IMR-90 (cell line): ENCODE results near the gene SERPINA1. TPM values are rescaled to one million over a fixed set of nuclear protein-coding genes. Genes with fewer than 3 reads are reported as not detected.

Experiments
- ATAC-seq: fragments of 200-7000 bp; cut with Tn5 transposase; 2 replicates; pipeline ENCODE4 v1.9.1; 2020; ENCODE audit warnings: low read depth, mild to moderate bottlenecking, moderate library complexity
- BruUV-seq: library from RNA; stranded (reverse); fragments of 400-500 nt; replicated peaks from 2 replicates; lab custom pipeline; 2021; lab: Mats Ljungman, UMichigan
- CTCF ChIA-PET: fragments of 300-600 bp; formaldehyde crosslinking; extraction: SDS; loops from one replicate; lab custom pipeline; 2021; ENCODE audit warnings: antibody characterized with exemption; lab: Yijun Ruan, JAX
- POLR2A ChIA-PET: fragments of 300-600 bp; sonication (Branson Sonifier 250); formaldehyde crosslinking; loops from one replicate; lab custom pipeline; 2022; ENCODE audit warnings: antibody characterized with exemption; ENCODE audit not compliant: unreplicated experiment; lab: Charles Lee
- DNase-seq: peaks from one replicate; pipeline ENCODE4 v3.0.0; 2013
- H2AFZ ChIP-seq: replicated peaks from 2 replicates; pipeline ENCODE3; 2013; ENCODE audit warnings: low read length, mild to moderate bottlenecking; ENCODE audit not compliant: poor library complexity
- H2AK5ac ChIP-seq: 2 replicates; pipeline ENCODE4 v1.6.1; 2013; ENCODE audit warnings: low read depth, low read length, inconsistent platforms
- H2AK9ac ChIP-seq: replicated peaks from 2 replicates; pipeline ENCODE3; 2013; ENCODE audit warnings: mild to moderate bottlenecking, low read depth, low read length, moderate library complexity; ENCODE audit not compliant: poor library complexity
- H2BK120ac ChIP-seq: 2 replicates; pipeline ENCODE4 v1.6.1; 2013; ENCODE audit warnings: low read depth, low read length, inconsistent platforms
- H2BK15ac ChIP-seq: 3 replicates; pipeline ENCODE4 v1.6.1; 2013; ENCODE audit warnings: low read depth, low read length, inconsistent platforms
- H2BK20ac ChIP-seq: 2 replicates; pipeline ENCODE4 v1.6.1; 2013; ENCODE audit warnings: low read depth, mild to moderate bottlenecking, inconsistent platforms, low read length, moderate library complexity
- H2BK5ac ChIP-seq: 2 replicates; pipeline ENCODE4 v1.6.1; 2013; ENCODE audit warnings: mild to moderate bottlenecking, low read depth, low read length, inconsistent platforms; ENCODE audit not compliant: poor library complexity, severe bottlenecking
- H3K14ac ChIP-seq: replicated peaks from 2 replicates; pipeline ENCODE4 v1.6.1; 2013; ENCODE audit warnings: low read depth, low read length, inconsistent platforms
- H3K18ac ChIP-seq: 2 replicates; pipeline ENCODE4 v1.6.1; 2013; ENCODE audit warnings: low read depth, low read length, control low read depth
- H3K23ac ChIP-seq: 2 replicates; pipeline ENCODE4 v1.6.1; 2013; ENCODE audit warnings: low read depth, low read length, inconsistent platforms
- H3K27ac ChIP-seq: 2 replicates; pipeline ENCODE4 v1.5.1; 2013; ENCODE audit warnings: mild to moderate bottlenecking, control low read depth, low read length; ENCODE audit not compliant: insufficient read depth
- H3K27me3 ChIP-seq: 2 replicates; pipeline ENCODE4 v1.6.1; 2013; ENCODE audit warnings: low read length; ENCODE audit not compliant: control insufficient read depth, insufficient read depth
- H3K36me3 ChIP-seq: 2 replicates; pipeline ENCODE4 v1.6.1; 2013; ENCODE audit warnings: low read length, mixed read lengths; ENCODE audit not compliant: control insufficient read depth, insufficient read depth
- H3K4ac ChIP-seq: 2 replicates; pipeline ENCODE4 v1.6.1; 2013; ENCODE audit warnings: low read depth, low read length, inconsistent platforms
- H3K4me1 ChIP-seq: 2 replicates; pipeline ENCODE4 v1.6.1; 2013; ENCODE audit warnings: low read length, mixed read lengths; ENCODE audit not compliant: control insufficient read depth, insufficient read depth
- H3K4me2 ChIP-seq: 2 replicates; pipeline ENCODE4 v1.6.1; 2013; ENCODE audit warnings: low read depth, mild to moderate bottlenecking, control low read depth, low read length, moderate library complexity
- H3K4me3 ChIP-seq: 2 replicates; pipeline ENCODE4 v1.5.1; 2013; ENCODE audit warnings: low read depth, mild to moderate bottlenecking, control low read depth, low read length, moderate library complexity; ENCODE audit not compliant: insufficient read depth
- H3K56ac ChIP-seq: 2 replicates; pipeline ENCODE4 v1.6.1; 2013; ENCODE audit warnings: low read length, inconsistent platforms; ENCODE audit not compliant: insufficient read depth; ENCODE audit errors: extremely low read depth
- H3K79me1 ChIP-seq, 2 experiments: 2 replicates each; pipeline ENCODE4 v1.6.1; 2013; ENCODE audit warnings: low read length in 2 of 2, inconsistent platforms in 1 of 2, low read depth in 1 of 2
- H3K9ac ChIP-seq: 2 replicates; pipeline ENCODE4 v1.6.1; 2013; ENCODE audit warnings: low read depth, low read length, control low read depth
- H3K9me1 ChIP-seq: 2 replicates; pipeline ENCODE4 v1.6.1; 2013; ENCODE audit warnings: low read length, inconsistent platforms; ENCODE audit not compliant: insufficient read depth
- H3K9me3 ChIP-seq: 2 replicates; pipeline ENCODE4 v1.6.1; 2013; ENCODE audit warnings: low read length; ENCODE audit not compliant: control insufficient read depth, insufficient read depth
- H4K20me1 ChIP-seq: 2 replicates; pipeline ENCODE4 v1.6.1; 2013; ENCODE audit warnings: low read length, inconsistent platforms; ENCODE audit not compliant: insufficient read depth
- H4K5ac ChIP-seq: 2 replicates; pipeline ENCODE4 v1.6.1; 2013; ENCODE audit warnings: mild to moderate bottlenecking, low read depth, low read length, control low read depth
- H4K8ac ChIP-seq, 2 experiments: 2 replicates each; pipeline ENCODE4 v1.6.1; 2013; ENCODE audit warnings: low read depth in 2 of 2, low read length in 2 of 2, control low read depth in 1 of 2, inconsistent platforms in 1 of 2
- H4K91ac ChIP-seq: 2 replicates; pipeline ENCODE4 v1.6.1; 2013; ENCODE audit warnings: low read depth, low read length, inconsistent platforms; ENCODE audit not compliant: insufficient read depth
- CEBPB ChIP-seq: IDR thresholded peaks from 2 replicates; pipeline ENCODE4 v1.6.1; 2012; ENCODE audit warnings: low read depth, low read length, improper control_type of control experiment
- CTCF ChIP-seq: conservative IDR thresholded peaks from 2 replicates; pipeline ENCODE4 v1.5.1; 2012; ENCODE audit warnings: mild to moderate bottlenecking, low read depth, low read length, improper control_type of control experiment
- RFX5 ChIP-seq: IDR thresholded peaks from 2 replicates; pipeline ENCODE4 v1.8.0; 2012; ENCODE audit warnings: low read depth, mild to moderate bottlenecking, low read length, moderate library complexity
- USF2 ChIP-seq: fragments of 150-350 bp; IDR thresholded peaks from 2 replicates; pipeline ENCODE4 v1.6.1; 2017; ENCODE audit warnings: mild to moderate bottlenecking, antibody characterized with exemption, low read length, low read depth
- WGBS, 2 experiments: methylation state at CpG; one replicate each; pipeline versions ENCODE4 v1.1.5 to v1.1.7; 2013; ENCODE audit warnings: missing lambda C conversion rate in 2 of 2; ENCODE audit not compliant: insufficient read length in 1 of 2; ENCODE audit errors: extremely low coverage in 2 of 2; 5-methylcytosine and 5-hydroxymethylcytosine counted together
- dilution Hi-C: fragments of 300-500 bp; cut with HindIII; formaldehyde crosslinking; loops from one replicate; pipeline ENCODE4 v1.14.3; 2018; ENCODE audit warnings: low sequenced_read_pairs; ENCODE audit not compliant: unreplicated experiment
- in situ Hi-C: fragments of 300-500 bp; cut with MboI; formaldehyde crosslinking; loops from 3 replicates; pipeline ENCODE4 v1.14.3; 2019; ENCODE audit warnings: low sequenced_read_pairs, inconsistent platforms, mixed read lengths
- intact Hi-C: fragments of 100-400 bp; cut with micrococcal nuclease; formaldehyde crosslinking; loops from 2 replicates; pipeline ENCODE4 v1.10.0; 2022
- polyA plus RNA-seq, 3 experiments: library from polyadenylated mRNA; depleted of rRNA; stranded (reverse); fragments of >200 nt; gene quantifications; 2 replicates each; pipeline ENCODE4 v1.2.3, GENCODE V29; 2012; ENCODE audit warnings: low replicate concordance in 1 of 3
- total RNA-seq: library from RNA; depleted of rRNA; stranded (reverse); fragments of >200 nt; gene quantifications from 2 replicates; pipeline ENCODE4 v1.2.3, GENCODE V29; 2012

Gene SERPINA1
- total and polyA plus RNA-seq, 2 of the 4 experiments (the other 2 are of a cell fraction): 0.54 to 1.2 TPM

DNA sequence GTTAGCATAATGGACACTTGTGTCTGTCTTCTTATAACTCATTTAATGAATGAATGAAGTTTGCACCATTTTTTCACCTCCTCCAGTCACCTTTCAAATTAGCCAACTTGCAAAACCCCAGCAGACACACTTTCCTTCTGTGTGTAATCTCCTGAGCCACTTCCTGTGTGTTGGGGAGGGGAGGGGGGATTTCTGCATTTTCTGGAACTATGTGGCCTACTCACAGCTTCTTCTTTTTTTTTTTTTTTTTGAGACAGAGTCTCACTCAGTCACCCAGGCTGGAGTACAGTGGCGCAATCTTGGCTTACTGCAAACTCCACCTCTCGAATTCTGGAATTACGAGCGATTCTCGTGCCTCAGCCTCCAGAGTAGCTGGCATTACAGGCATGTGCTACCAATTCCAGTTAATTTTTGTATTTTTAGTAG is 4.1 kb upstream of the SERPINA1 start:
- no peak overlapping the region for H2BK5ac ChIP-seq
- H3K4ac ChIP-seq: no peak overlapping the region
- no peak overlapping the region for H3K4me3 ChIP-seq
- no peak overlapping the region for H3K27ac ChIP-seq
- H2AK9ac ChIP-seq: no peak overlapping the region
- no peak overlapping the region for H4K91ac ChIP-seq
- no peaks in the 10 kb centered on the region for H3K9me3 ChIP-seq
- no peak overlapping the region for H2AK5ac ChIP-seq
- TF ChIP-seq CEBPB: peak; percentile 66
- TF ChIP-seq USF2: no peak
- no peak for TF ChIP-seq CTCF
- no peak for TF ChIP-seq RFX5
- no peak overlapping the region for H2BK20ac ChIP-seq
- ATAC-seq (no peak), DNase-seq (peak; percentile 65)
- H3K27me3 ChIP-seq: no peaks in the 10 kb centered on the region
- H3K4me1 ChIP-seq: no peaks in the 10 kb centered on the region
- H4K8ac ChIP-seq: no peak overlapping the region
- no peak overlapping the region for H2AFZ ChIP-seq
- H3K4me2 ChIP-seq: no peak overlapping the region
- intact Hi-C loops (no loop called here), dilution Hi-C loops (no loop called here), in situ Hi-C loops (no loop called here)
- H4K20me1 ChIP-seq: no peaks in the 10 kb centered on the region
- H2BK15ac ChIP-seq: no peak overlapping the region
- no peaks in the 10 kb centered on the region for H3K9me1 ChIP-seq
- no peaks in the 10 kb centered on the region for H3K36me3 ChIP-seq
- no TSS peak for BruUV-seq
- WGBS, 2 experiments: no CpG with 5 or more reads among the region's 5 CpGs
- no peaks in the 10 kb centered on the region for H3K79me1 ChIP-seq
- ChIA-PET POLR2A (no interaction called here), CTCF (no interaction called here)
- no peak overlapping the region for H3K56ac ChIP-seq
- no peak overlapping the region for H4K5ac ChIP-seq
- no peak overlapping the region for H3K9ac ChIP-seq
- no peak overlapping the region for H3K23ac ChIP-seq
- H3K14ac ChIP-seq: 0 out of 2 replicates have a peak overlapping the region, but pooled peaks have one; percentile 41
- no peak overlapping the region for H3K18ac ChIP-seq
- H2BK120ac ChIP-seq: no peak overlapping the region
